GM19397 (cell line): ENCODE results near the gene OR2M5.

ENCODE experiments used
- ATAC-seq: cut with Tn5 transposase; IDR thresholded peaks from one replicate; pipeline ENCODE4 v1.9.1; 2021; ENCODE audit warnings: mild to moderate bottlenecking, moderate library complexity; ENCODE audit not compliant: unreplicated experiment

Gene OR2M5

GRCh38 chr1:248144513-248145198 lies at the start of gene OR2M5:
OR2M5 (plus strand) TSS chr1:248145148; CDS start chr1:248145148, 0 bp downstream.
- no peak for ATAC-seq

DNA sequence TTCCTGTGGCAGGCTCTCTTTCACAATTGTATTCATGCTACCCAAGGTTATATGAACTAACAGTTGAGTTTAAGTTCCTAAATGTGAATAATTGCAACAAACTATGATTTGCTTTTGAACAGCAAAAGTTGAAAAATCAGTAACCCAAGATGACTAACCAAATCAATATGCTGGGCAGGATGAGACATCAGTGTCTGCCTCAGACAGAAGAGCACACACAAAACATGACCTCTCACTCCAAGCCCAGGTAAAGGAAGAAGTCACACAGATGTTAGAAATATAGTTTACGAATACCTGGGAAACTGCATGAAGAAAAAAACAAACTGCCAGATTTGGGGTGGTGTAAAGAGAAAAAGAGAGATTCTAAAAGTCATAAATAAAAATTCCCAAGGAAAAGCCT lies 46.4 kb upstream of the OR2M5 start:
- ATAC-seq, result no peak

- no peak for ATAC-seq
Measured at GRCh38 chr1:248102847-248103246, 42.1 kb upstream of the OR2M5 start.

- ATAC-seq, result no peak
Measured at GRCh38 chr1:248111157-248111556, 33.8 kb upstream of the OR2M5 start.

- ATAC-seq, result no peak
Measured at GRCh38 chr1:248114890-248115289, 30.1 kb upstream of the OR2M5 start.

GRCh38 chr1:248127653-248128052 lies 17.3 kb upstream of the OR2M5 start:
- no peak for ATAC-seq

- no peak for ATAC-seq
Measured at GRCh38 chr1:248136811-248137210, 8.1 kb upstream of the OR2M5 start.

DNA sequence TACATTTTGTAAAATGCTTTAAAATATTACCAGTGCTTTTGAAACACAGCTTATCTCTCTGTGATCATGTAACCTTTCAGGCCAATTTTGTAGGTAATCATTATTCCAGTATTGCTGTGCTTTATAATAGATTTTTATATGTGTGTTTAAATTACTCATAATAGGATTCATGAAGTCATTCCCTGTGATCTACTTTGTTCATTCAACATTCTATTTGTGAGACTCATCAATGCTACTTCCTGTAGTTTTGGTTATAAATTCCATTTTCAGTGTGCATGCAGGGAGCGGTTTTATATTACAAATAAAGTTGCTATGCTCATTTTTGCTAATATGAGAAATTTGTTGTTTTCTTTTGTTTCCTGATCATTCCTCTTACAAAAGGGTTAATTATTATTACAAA lies 4.1 kb upstream of the OR2M5 start:
- ATAC-seq, result no peak

- no peak for ATAC-seq
Measured at GRCh38 chr1:248143311-248143710, 1.6 kb upstream of the OR2M5 start.

- no peak for ATAC-seq
Measured at GRCh38 chr1:248152056-248152827, 7.3 kb downstream of the OR2M5 start.

DNA sequence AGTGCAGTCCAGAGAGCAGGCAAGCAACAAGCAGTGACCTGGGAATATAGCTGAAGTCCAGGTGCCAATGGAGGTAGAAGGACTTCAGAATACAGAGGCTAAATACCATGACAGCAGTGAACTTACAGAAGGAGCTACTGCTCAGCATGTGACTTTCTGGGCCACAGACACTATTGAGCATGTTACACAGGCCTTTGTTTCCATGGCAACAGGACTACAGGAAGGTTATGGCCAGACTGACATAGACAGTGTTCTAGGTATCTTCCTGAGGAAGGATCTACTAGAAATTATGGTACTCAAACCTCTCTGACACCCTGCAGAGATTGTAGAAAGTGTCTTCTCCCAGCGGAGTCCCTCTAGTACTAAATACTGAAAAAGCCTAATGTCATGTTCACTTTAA lies 11.0 kb downstream of the OR2M5 start:
- ATAC-seq, result no peak

DNA sequence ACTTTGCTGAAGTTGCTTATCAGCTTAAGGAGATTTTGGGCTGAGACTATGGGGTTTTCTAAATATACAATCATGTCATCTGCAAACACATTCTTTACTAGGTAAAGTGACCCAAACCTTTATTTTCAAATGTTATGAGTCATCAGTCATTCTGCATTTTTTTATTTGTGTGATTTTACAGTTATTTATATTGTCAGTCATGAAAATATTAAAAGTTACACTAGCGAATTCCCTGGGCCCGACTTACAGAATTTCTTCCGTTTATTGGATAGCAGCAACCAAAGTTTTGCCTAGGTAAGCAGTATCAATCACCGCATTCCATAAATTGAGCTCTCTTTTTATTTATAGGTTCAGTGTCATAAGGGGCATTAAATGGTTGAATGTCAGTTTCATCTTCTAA lies 13.8 kb downstream of the OR2M5 start:
- no peak for ATAC-seq

- no peak for ATAC-seq
Measured at GRCh38 chr1:248164031-248164430, 19.1 kb downstream of the OR2M5 start.

GRCh38 chr1:248165186-248165585 lies 20.2 kb downstream of the OR2M5 start:
- no peak for ATAC-seq

DNA sequence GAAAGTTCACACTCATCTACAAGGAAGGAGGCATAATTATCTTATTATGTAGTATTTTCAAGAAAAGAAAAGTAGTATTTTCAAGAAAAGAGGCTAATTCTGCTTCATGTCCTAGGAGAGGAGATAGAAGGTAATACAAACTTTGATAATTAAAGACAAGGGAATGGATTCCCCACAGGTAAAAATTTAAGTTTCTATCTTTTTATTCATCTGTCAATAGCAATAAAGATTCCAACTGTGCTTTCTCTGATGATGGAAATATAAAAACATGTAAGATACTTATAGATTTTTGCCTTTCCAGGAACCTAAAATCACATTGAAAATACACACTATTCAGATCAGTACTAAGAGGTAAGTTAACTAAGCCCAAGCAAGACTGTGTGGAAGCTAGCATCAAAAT lies 29.6 kb downstream of the OR2M5 start, which contains the start of gene OR2M2:
Gene OR2M2 (plus strand): TSS at position 301 of the 400 bp plus-strand sequence. CDS start 5,165 bp downstream, outside the sequence.
- no peak for ATAC-seq

DNA sequence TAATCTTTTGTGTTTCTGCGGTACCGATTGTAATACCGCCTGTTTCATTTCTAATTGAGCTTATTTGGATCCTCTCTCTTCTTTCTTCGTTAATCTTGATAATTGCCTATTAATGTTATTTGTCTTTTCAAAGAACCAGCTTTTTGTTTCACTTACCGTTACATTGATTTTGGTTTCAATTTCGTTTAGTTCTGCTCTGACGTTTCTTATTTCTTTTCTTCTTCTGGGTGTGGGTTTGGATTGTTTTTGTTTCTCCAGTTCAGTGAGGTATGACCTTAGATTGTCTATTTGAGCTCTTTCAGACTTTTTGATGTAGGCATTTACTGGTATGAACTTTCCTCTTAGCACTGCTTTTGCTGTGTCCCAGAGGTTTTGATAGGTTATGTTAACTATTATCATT lies 39.0 kb downstream of the OR2M5 start:
- no peak for ATAC-seq

DNA sequence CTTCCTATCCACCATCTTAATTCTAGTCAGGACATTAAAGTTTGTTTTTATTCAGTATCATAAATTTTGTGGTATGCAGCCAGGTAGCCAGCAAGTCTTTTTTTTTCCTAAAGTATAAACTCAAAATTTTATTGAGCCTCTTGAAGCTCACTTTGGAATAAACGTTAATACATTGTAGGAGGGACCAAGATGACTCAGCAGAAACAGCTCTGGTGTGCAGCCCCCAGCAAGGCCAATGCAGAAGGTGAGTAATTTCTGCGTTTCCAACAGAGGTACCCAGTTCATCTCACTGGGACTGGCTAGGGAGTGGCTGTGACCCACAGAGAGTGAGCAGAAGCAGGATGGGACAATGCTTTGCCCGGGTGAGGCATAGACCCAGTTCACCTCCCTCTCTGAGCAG lies 42.4 kb downstream of the OR2M5 start:
- ATAC-seq, result no peak

DNA sequence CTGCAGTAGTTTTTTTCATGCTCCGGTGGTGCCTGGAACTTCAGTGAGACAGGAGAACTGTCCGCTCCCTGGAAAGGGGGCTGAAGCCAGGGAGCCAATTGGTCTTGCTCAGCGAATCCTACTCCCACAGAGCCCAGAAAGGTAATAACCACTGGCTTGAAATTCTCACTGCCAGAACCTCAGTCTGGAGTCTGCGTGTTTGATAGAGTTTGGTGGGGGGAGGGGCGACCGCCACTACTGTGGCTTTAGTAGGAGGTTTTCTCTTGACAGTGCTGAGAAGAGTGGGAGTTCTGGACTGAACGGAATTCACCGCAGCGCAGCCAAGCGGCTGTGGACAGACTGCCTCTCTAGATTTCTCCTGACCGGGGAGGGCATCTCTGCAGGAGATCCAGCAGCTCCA lies 44.1 kb downstream of the OR2M5 start:
- no peak for ATAC-seq

- ATAC-seq, result no peak
Measured at GRCh38 chr1:248194117-248194516, 49.2 kb downstream of the OR2M5 start.
